ENCODE measurements around the gene PPP2R5B. TPM values are rescaled to one million over a fixed set of nuclear protein-coding genes. Genes with fewer than 3 reads are reported as not detected.
A peak's percentile ranks its signal among the peaks of the same experiment; 100 is the strongest.

Gene PPP2R5B
- total RNA-seq, 1 experiment from 2014 or later: 8.7 TPM

DNA sequence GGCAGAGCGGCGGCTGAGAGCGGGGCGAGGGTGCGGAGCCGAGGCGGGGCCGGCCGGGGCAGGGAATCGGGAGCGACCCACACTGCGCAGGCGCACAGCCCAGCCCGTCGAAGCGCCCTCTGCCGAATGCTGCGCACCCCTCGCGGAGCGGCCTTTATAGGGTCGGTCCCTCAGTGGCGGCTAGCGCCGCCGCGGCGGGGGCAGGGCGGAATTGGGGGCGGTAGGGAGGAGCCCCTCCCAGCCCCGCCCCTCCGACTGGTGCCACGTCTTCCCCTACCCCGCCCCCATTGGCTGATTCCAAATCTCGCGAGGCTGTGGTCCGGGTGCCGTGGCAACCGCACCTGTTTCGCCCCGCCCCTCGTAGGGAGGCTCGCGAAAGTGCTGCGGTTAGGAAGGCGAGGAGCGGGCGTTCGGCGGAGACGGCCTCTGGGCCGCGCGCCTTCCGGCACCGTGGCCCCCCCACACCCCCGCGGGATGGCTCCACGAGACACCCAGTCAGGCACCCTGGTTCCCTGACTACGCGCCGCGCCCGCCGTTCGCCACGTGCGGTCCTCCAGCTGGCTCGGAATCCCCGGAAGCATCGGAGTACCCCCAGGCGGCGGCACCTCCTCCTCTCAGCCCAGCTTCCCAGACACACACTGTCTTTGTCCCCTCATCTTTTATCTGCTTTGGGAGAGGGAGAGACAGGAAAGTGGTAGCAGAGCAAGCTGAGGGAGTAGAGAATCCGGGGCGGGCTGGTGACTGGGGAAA is 45.8 kb upstream of the PPP2R5B start, which contains the start of gene EHD1 (continued):
- TF ChIP-seq ZNF281 (CRISPR knock-in tag; IDR thresholded peaks at IDR 0.05) (peak; percentile 56; the same call in 1 of the 2 replicates), CTCF (IDR thresholded peaks at IDR 0.05) (no peak), KAT7 (CRISPR knock-in tag; IDR thresholded peaks at IDR 0.05; ENCODE audit: borderline replicate concordance) (no peak), ZNF219 (CRISPR knock-in tag; IDR thresholded peaks at IDR 0.05; ENCODE audit: borderline replicate concordance) (0 out of 2 replicates have a peak, but pooled peaks have one; percentile 57), TCF7 (CRISPR knock-in tag; IDR thresholded peaks at IDR 0.05; ENCODE audit: low read depth) (no peak), ZNF512 (CRISPR knock-in tag; IDR thresholded peaks at IDR 0.05; ENCODE audit: borderline replicate concordance) (no peak), SP1 (CRISPR knock-in tag; conservative IDR thresholded peaks at IDR 0.05) (peak; percentile 65), ZNF416 (CRISPR knock-in tag; IDR thresholded peaks at IDR 0.05) (0 out of 2 replicates have a peak, but pooled peaks have one; percentile 18), JUN (CRISPR knock-in tag; IDR thresholded peaks at IDR 0.05) (no peak), SMAD3 (CRISPR knock-in tag; IDR thresholded peaks at IDR 0.05; ENCODE audit: borderline replicate concordance) (0 out of 2 replicates have a peak, but pooled peaks have one; percentile 4), STAT6 (CRISPR knock-in tag; conservative IDR thresholded peaks at IDR 0.05; ENCODE audit: low read depth) (no peak), ATF3 (CRISPR knock-in tag; conservative IDR thresholded peaks at IDR 0.05) (no peak), AFF4 (CRISPR knock-in tag; IDR thresholded peaks at IDR 0.05; ENCODE audit: borderline replicate concordance) (no peak), MXD4 (CRISPR knock-in tag; IDR thresholded peaks at IDR 0.05; ENCODE audit: borderline replicate concordance) (no peak), RORB (CRISPR knock-in tag; IDR thresholded peaks at IDR 0.05) (0 out of 2 replicates have a peak, but pooled peaks have one; percentile 67), FOXK1 (CRISPR knock-in tag; IDR thresholded peaks at IDR 0.05) (0 out of 2 replicates have a peak, but pooled peaks have one; percentile 11), ZNF232 (CRISPR knock-in tag; IDR thresholded peaks at IDR 0.05) (peak; percentile 82; the same call in 1 of the 2 replicates), E2F5 (CRISPR knock-in tag; IDR thresholded peaks at IDR 0.05) (peak; percentile 34; the same call in 1 of the 2 replicates)
- TF ChIP-seq, protein P1, sequence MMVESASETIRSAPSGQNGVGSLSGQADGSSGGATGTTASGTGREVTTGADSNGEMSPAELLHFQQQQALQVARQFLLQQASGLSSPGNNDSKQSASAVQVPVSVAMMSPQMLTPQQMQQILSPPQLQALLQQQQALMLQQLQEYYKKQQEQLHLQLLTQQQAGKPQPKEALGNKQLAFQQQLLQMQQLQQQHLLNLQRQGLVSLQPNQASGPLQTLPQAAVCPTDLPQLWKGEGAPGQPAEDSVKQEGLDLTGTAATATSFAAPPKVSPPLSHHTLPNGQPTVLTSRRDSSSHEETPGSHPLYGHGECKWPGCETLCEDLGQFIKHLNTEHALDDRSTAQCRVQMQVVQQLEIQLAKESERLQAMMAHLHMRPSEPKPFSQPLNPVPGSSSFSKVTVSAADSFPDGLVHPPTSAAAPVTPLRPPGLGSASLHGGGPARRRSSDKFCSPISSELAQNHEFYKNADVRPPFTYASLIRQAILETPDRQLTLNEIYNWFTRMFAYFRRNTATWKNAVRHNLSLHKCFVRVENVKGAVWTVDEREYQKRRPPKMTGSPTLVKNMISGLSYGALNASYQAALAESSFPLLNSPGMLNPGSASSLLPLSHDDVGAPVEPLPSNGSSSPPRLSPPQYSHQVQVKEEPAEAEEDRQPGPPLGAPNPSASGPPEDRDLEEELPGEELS (CRISPR knock-in tag; IDR thresholded peaks at IDR 0.05): peak; percentile 42; the same call in 1 of the 2 replicates
- TF ChIP-seq, protein P2, sequence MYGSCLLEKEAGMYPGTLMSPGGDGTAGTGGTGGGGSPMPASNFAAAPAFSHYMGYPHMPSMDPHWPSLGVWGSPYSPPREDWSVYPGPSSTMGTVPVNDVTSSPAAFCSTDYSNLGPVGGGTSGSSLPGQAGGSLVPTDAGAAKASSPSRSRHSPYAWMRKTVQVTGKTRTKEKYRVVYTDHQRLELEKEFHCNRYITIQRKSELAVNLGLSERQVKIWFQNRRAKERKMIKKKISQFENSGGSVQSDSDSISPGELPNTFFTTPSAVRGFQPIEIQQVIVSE (CRISPR knock-in tag; IDR thresholded peaks at IDR 0.05; ENCODE audit: borderline replicate concordance): no peak
